Stimulated activated naive CD8-positive, alpha-beta T cell treated with anti-CD3 and anti-CD28 coated beads, Interleukin-15, Interleukin-2, amounts not matched to agents 100 ng/mL and 50 ng/mL, for 24 hours (primary cell): ENCODE data around the gene PRM3.

Experiments used
- H3K27ac Mint-ChIP-seq: one replicate; pipeline ENCODE4 v1.8.0; 2021; ENCODE audit warnings: mild to moderate bottlenecking, mixed read lengths
- H3K27me3 Mint-ChIP-seq: one replicate; pipeline ENCODE4 v1.8.0; 2021; ENCODE audit warnings: mixed read lengths
- H3K36me3 Mint-ChIP-seq: one replicate; pipeline ENCODE4 v1.8.0; 2021; ENCODE audit warnings: low read depth, mixed read lengths
- H3K4me1 Mint-ChIP-seq: one replicate; pipeline ENCODE4 v1.8.0; 2021; ENCODE audit warnings: low read depth, mixed read lengths
- H3K4me3 Mint-ChIP-seq: one replicate; pipeline ENCODE4 v1.8.0; 2021; ENCODE audit warnings: mild to moderate bottlenecking, mixed read lengths
- H3K9me3 Mint-ChIP-seq: one replicate; pipeline ENCODE4 v1.8.0; 2021; ENCODE audit warnings: mixed read lengths

Gene PRM3

DNA sequence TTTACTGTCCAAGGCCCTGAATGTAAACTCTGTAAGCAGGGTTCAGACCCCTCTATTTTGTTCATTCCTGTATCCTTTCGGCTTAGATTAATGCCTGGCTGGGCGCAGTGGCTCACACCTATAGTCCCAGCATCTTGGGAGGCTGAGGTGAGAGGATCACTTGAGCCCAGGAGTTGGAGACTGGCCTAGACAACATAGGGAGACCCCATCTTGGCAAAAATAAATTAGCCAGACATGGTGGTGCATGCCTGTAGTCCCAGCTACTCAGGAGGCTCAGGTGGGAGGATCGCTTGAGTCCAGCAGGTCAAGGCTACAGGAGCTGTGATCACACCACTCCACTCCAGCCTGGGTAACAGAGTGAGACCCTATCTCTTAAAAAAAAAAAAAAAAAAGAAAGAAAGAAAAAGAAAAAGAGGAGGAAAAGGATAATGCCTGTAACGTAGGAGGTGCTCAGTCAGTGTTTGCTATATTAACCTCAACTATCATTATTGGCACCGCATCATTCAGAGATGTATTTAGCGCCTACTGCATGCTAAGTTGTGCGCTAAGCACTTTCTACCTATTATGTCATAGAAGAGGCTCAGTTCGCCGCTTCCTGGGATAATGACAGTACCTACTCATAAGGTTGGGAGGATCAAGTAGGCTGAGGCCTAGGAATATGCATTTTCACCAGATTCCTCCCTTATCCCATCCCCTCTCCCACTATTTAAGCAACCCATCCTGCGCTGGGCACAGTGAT lies 22.5 kb downstream of the PRM3 start:
- Mint-ChIP-seq H3K27ac (peak overlapping the region; percentile 99), H3K36me3 (peaks cover 41% of the 10 kb centered on the region), H3K9me3 (no peaks in the 10 kb centered on the region), H3K4me1 (peaks cover 62% of the 10 kb centered on the region), H3K27me3 (no peaks in the 10 kb centered on the region), H3K4me3 (peak overlapping the region; percentile 95)

DNA sequence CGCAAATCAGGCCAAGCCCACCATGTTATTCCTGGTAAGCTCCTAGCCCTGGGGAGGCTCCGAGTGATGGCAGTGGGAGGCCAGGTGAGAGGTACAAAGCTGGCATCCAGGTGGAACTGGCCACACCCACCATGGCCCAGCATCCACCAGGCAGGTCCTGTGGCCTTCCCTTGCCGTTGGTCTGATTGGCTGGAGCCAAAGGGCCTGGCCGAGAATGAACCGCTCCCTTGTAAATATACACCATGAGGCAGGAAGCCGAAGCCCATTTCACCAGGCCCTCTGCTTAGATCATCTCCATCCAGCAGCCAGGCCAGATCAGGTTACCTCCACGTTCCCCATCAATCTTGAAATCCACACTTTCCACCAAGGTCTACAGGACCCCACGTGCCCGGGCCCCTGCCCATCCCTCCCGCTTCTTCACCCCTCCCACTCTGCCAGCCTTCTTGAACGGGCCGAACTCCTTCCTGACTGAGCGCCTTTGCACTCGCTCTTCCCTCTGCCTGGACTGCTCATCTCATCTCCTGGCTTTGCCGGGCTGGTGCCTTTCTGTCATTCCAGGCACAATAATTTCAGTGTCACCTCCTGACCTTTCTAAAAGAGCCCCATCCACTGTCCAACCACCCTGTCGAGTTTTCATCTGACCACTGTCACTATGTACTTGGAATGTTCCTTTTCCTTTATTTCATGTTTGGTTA lies 23.2 kb downstream of the PRM3 start:
- H3K4me3 Mint-ChIP-seq = peak overlapping the region; percentile 8
- peaks cover 70% of the 10 kb centered on the region for H3K4me1 Mint-ChIP-seq
- H3K27ac Mint-ChIP-seq = peak overlapping the region; percentile 45
- H3K9me3 Mint-ChIP-seq = no peaks in the 10 kb centered on the region
- H3K36me3 Mint-ChIP-seq = peaks cover 41% of the 10 kb centered on the region
- no peaks in the 10 kb centered on the region for H3K27me3 Mint-ChIP-seq

DNA sequence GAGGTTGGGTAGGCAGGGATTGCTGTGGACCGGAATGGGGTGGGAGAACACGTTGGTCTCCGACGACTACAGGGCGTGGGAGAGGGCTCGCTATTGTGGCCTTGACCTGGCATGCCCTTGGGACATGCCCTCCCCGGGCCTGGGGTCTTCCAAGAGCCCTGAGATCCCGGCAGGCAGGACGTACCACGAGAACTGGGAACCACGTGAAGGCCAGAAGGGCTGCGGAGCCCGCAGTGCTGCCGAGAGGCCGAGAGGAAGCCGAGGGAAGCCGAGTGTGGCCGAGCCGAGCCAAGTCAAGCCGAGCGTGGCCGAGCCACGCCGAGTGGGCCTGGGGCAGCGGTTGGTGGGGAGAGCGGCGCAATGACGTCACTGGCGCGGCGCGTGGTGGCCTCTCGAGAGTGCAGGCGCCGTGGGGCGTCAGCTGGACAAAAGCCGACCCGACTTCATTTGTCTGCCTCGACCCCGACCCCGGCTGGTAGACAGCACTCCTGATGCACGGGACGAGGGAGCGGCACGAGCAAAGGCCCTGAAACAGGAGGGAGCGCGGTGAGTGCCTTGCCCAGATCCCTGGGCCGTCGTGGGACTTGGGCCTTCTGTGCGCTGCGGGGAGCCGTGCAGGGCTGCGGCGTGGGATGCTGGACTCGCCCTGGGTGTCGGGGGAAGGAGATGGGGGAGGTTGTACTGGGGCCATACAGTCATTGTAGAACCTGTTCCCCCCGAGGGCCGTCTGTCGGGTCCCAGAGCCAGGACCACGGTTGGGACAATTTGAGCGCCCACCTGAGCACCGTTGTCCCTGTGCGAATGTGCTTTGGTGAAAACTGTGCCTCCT lies 24.0 kb downstream of the PRM3 start:
- Mint-ChIP-seq H3K9me3 (no peaks in the 10 kb centered on the region), H3K27ac (peak overlapping the region; percentile 1), H3K36me3 (peaks cover 39% of the 10 kb centered on the region), H3K4me1 (peaks cover 73% of the 10 kb centered on the region), H3K4me3 (no peak overlapping the region), H3K27me3 (no peaks in the 10 kb centered on the region)

DNA sequence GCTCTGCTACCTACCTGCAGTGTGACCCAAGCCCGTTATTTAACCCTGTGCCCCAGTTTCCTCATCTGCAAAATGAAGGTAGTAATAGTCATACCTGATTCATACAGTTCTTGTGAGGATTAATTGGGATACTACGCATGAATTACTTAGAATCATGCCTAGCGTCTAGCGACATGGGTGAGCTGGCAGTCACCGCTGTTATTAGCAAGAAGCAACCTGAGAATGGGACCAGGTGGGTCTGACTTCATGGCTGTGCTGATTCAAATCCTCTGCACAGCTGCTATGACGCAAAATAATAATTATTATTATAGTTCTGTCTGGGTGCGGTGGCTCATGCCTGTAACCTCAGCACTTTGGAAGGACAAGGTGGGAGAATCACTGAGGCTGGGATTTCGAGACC lies 25.3 kb downstream of the PRM3 start:
- no peak overlapping the region for H3K4me3 Mint-ChIP-seq
- H3K27ac Mint-ChIP-seq = peak overlapping the region; percentile 28
- H3K27me3 Mint-ChIP-seq = no peaks in the 10 kb centered on the region
- H3K4me1 Mint-ChIP-seq = peaks cover 68% of the 10 kb centered on the region
- H3K36me3 Mint-ChIP-seq = peaks cover 27% of the 10 kb centered on the region
- H3K9me3 Mint-ChIP-seq = no peaks in the 10 kb centered on the region

- H3K9me3 Mint-ChIP-seq = no peaks in the 10 kb centered on the region
- H3K27me3 Mint-ChIP-seq = no peaks in the 10 kb centered on the region
- H3K4me3 Mint-ChIP-seq = no peak overlapping the region
- no peak overlapping the region for H3K27ac Mint-ChIP-seq
- peaks cover 11% of the 10 kb centered on the region for H3K36me3 Mint-ChIP-seq
- H3K4me1 Mint-ChIP-seq = peaks cover 49% of the 10 kb centered on the region
These were observed 27.4 kb downstream of the PRM3 start for GRCh38 chr16:11245988-11246387.

DNA sequence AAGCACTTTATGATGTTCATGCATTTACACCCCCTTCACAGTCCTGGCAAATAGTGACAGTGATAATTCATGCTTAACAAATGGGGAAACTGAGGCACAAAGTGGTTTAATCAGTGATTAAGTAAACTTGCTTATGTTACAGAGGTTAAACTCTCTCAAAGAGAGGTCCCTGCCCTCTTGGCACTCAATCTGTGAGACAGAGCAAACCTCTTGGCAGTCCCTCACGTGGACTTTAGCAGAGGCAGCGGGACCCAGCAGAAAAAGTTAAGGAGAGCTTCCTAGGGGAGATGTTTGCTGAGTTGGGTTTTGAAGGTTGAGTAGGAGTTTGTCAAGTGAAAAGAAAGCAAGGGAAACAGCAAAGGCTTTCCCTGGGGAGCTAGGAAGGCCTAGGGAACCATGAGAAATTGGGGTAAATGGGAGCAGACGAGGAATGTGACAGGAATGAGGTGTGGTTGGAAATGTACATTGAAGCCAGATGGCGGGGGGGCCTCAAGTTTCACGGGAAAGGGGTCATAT lies 28.1 kb downstream of the PRM3 start:
- peak overlapping the region; percentile 32 for H3K27ac Mint-ChIP-seq
- no peaks in the 10 kb centered on the region for H3K27me3 Mint-ChIP-seq
- no peak overlapping the region for H3K4me3 Mint-ChIP-seq
- peaks cover 44% of the 10 kb centered on the region for H3K4me1 Mint-ChIP-seq
- H3K36me3 Mint-ChIP-seq = peaks cover 7% of the 10 kb centered on the region
- H3K9me3 Mint-ChIP-seq = no peaks in the 10 kb centered on the region

GRCh38 chr16:11242658-11243057 lies 30.8 kb downstream of the PRM3 start:
- H3K27me3 Mint-ChIP-seq = no peaks in the 10 kb centered on the region
- peaks cover 28% of the 10 kb centered on the region for H3K4me1 Mint-ChIP-seq

GRCh38 chr16:11241480-11242204 lies 31.8 kb downstream of the PRM3 start:
- no peaks in the 10 kb centered on the region for H3K36me3 Mint-ChIP-seq
- no peak overlapping the region for H3K27ac Mint-ChIP-seq

More at GRCh38 chr16:11242658-11243057, 30.8 kb downstream of the PRM3 start:
- Mint-ChIP-seq H3K36me3 (peaks cover 2% of the 10 kb centered on the region), H3K27ac (no peak overlapping the region), H3K4me3 (no peak overlapping the region), H3K9me3 (no peaks in the 10 kb centered on the region)

DNA sequence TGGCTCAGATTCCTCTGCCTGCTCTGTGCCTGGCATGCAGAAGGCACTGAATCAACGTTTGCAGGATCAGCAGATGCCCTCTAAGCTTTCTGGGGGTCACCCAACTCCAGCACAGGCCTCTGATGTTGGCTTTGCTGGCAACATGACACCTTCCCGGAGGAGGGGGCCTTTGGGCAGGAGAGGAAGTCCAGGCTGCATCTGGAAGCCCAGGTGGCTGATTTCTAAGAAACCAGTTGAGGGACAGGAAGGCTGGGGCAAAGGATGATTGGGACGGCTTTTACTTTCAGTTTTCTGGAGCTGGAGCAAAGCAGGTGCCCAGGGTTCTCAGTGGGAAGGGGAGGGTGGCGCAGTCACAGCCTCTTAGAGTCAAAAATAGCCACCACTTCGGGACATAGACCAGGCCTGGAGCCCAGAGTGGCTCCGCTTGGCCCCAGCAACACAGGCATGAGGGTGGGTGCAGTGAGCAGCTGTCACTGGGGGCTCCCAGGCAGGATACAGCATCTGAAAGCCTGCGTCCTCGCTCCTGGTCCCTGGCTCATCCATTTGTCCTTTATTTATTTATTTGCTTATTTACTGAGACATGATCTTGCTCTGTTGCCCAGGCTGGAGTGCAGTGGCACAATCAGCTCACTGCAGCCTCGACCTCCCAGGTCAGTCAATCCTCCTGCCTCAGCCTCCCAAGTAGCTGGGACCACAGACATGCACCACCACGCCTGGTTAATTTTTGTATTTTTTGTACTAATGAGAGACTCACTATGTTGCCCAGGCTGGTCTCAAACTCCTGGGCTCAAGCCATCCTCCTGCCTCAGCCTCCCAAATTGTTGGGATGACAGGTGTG lies 32.6 kb downstream of the PRM3 start:
- Mint-ChIP-seq H3K4me3 (no peak overlapping the region), H3K27ac (no peak overlapping the region), H3K36me3 (no peaks in the 10 kb centered on the region), H3K4me1 (peaks cover 10% of the 10 kb centered on the region), H3K27me3 (no peaks in the 10 kb centered on the region), H3K9me3 (no peaks in the 10 kb centered on the region)

More at GRCh38 chr16:11241480-11242204, 31.8 kb downstream of the PRM3 start:
- no peaks in the 10 kb centered on the region for H3K9me3 Mint-ChIP-seq
- H3K27me3 Mint-ChIP-seq = no peaks in the 10 kb centered on the region
- H3K4me3 Mint-ChIP-seq = no peak overlapping the region
- peaks cover 18% of the 10 kb centered on the region for H3K4me1 Mint-ChIP-seq

GRCh38 chr16:11239644-11240632 lies 33.5 kb downstream of the PRM3 start:
- no peaks in the 10 kb centered on the region for H3K27me3 Mint-ChIP-seq
- H3K9me3 Mint-ChIP-seq = no peaks in the 10 kb centered on the region
- no peaks in the 10 kb centered on the region for H3K36me3 Mint-ChIP-seq
- H3K4me3 Mint-ChIP-seq = no peak overlapping the region
- peaks cover 10% of the 10 kb centered on the region for H3K4me1 Mint-ChIP-seq
- H3K27ac Mint-ChIP-seq = no peak overlapping the region

DNA sequence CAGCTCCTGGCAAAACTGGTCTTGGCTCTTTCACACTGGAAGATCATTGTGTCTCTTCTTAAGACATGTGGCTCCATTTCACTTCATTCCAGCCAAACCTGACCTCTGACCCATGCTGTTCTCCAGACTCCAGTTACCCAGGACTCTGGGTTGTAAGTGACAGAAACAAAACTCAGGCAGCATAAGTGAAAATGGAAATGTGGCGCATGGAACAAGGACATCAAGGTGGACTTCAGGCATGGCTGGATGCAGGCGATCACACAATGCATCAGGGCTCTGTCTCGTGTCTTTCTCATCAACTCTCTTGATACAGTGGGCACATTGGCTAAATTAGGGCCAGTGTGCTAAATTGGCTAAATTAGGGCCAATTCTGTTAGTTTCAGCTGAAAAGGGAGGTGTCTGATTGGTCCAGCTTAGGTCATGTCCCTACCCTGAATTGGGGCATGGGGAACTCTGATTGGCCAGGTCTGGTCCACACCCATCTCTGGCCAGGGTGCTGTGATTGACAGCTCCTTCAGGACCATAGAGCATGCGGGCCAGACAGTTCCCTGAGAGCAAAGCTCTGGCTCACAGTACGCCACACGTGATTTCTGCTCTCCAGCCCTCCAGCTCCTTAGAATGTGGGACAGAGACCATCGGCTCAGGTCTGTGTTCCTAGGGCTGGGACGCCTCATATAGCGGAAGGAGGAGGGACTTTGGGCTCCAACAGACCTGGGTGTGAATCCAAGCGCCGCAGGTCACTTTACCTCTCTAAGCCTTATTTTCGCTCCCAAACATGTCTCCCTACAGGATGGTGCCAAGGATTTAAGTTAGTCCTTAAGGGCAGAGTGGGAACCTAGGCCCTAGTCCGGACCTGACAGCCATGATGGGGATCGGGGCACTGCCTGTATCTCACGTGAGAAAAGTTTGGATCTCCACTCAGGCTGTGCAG lies 34.9 kb downstream of the PRM3 start:
- Mint-ChIP-seq H3K9me3 (no peaks in the 10 kb centered on the region), H3K36me3 (no peaks in the 10 kb centered on the region), H3K4me1 (peaks cover 23% of the 10 kb centered on the region), H3K27me3 (no peaks in the 10 kb centered on the region), H3K27ac (peak overlapping the region; percentile 49), H3K4me3 (no peak overlapping the region)
